ENCODE data around the gene SDK1.
"Not testable (repeated sequence)": the region's sequence is repeated elsewhere in the genome, so short reads cannot be mapped to it uniquely, and the experiment has no call there.

SDK1 gene

DNA sequence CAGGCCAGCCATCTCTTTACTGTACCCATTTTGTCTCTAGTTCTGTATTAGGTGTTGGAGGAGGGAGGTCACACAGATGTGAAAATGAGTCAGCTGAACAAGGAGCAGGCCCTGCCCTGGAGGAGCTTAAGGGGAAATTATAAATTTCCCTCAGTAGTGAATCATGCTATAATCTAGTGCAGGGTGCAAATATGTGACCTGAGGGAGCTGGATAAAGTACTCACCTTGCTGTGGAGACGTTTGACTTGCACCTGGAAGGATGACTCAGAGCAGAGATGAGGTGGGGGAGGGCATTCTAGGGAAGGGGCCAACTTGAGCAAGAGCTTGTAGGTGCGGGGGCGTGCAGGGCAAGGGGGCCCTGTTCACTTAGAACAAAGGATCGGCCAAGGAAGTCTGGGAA, 610.6 kb downstream of the SDK1 start:
- no peak for DNase-seq (ENCODE audit: low read depth in 1 of 2, low spot score in 1 of 2)

DNA sequence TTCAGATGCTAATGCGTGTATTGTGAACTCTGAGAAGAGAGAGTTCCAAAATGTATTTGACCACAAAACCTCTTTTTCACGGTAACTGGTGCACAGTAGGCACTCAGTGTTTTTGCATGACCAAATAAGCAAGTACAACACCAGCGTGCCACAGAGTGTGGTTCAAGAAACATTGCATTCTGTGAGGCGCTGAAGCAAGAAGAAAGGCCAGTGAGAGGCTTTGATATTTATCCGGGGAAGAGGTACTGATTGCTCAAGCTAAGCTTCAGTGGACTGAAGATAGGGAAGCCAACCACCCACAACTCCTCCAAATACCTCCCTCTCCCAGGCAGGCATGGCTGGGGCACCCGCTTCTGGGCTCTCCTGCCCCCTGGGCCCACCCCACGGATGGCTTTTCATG, 611.2 kb downstream of the SDK1 start:
- DNase-seq (ENCODE audit: low read depth in 1 of 2, low spot score in 1 of 2) = no peak

- DNase-seq (ENCODE audit: low read depth in 1 of 2, low spot score in 1 of 2) = no peak
These were observed 613.2 kb downstream of the SDK1 start for GRCh38 chr7:3914051-3914775.

GRCh38 chr7:3915337-3915878, 614.4 kb downstream of the SDK1 start:
- no peak for DNase-seq (ENCODE audit: low read depth in 1 of 2, low spot score in 1 of 2)

- DNase-seq (ENCODE audit: low read depth in 1 of 2, low spot score in 1 of 2) = no peak
These were observed 615.1 kb downstream of the SDK1 start for GRCh38 chr7:3916146-3916545.

GRCh38 chr7:3917436-3917835, 616.4 kb downstream of the SDK1 start:
- no peak for DNase-seq (ENCODE audit: low read depth in 1 of 2, low spot score in 1 of 2)

DNA sequence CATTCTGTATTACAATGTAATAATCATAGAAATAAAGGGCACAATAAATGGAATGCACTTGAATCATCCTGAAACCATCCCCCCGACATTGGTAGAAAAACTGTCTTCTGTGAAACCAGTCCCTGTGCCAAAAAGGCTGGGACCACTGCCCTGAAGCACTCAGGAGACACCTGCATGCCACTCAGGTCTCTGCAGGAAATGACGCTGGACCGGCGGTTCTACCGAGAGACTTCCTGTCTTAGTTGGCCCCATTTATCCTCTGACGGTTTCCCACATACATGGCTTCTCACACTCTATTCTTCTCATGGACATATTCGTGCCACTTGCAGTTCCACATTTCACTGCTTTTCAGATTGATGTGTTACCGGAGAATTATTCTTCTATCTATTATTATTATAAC, 617.5 kb downstream of the SDK1 start:
- DNase-seq (ENCODE audit: low read depth in 1 of 2, low spot score in 1 of 2) = no peak

DNA sequence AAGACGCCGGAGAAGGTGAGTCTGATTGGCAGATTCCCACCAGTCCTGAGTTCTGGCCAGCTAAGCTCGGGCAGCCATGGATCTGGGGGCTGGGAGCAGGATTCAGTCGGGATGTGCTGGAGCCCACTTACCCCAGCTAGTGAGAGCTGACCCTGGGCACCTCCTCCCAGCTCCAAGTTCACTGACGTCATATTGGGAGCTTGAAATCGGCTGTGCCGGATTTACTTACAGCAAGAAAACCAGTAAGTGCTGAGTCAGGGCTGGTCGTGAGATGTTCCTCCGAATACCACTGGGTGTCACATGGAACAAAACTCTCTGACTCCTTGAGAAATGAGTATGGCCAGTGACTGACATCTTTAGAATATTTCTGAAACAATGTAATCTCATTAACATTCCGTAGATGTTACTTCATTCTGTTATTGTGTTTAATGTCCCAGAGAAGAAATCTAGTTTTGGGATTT, 621.2 kb downstream of the SDK1 start:
- DNase-seq (ENCODE audit: low read depth in 1 of 2, low spot score in 1 of 2) = no peak

DNA sequence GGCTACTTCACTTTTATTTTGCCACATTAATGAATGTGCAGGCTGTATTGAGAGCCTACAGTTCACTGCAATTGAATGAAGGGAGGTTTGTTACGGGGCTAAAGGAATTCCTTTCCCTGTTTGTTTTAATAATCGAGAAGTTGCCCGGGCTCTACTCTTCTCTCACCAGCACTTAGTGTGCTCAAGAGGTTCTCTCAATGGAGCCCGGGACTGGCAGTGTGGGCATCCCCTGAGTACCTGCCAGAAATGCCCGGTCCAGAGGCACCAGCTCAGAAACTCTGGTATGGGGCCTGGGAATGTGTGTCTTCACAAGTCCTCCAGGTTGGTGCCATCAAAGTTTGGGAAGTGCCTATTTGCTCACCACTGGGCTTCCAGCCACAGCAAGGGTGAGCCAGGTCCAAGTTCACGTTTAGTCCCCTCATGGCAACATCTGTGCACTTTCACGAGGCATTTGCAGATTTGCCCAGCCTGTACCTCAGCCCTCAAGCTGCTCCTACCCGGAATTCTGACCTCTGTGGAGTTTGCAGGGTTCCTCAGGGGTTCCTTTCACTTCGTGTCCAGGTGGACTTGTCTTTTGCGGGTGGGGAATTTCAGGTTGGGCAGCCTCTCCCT, 622.4 kb downstream of the SDK1 start:
- no peak for DNase-seq (ENCODE audit: low read depth in 1 of 2, low spot score in 1 of 2)

DNA sequence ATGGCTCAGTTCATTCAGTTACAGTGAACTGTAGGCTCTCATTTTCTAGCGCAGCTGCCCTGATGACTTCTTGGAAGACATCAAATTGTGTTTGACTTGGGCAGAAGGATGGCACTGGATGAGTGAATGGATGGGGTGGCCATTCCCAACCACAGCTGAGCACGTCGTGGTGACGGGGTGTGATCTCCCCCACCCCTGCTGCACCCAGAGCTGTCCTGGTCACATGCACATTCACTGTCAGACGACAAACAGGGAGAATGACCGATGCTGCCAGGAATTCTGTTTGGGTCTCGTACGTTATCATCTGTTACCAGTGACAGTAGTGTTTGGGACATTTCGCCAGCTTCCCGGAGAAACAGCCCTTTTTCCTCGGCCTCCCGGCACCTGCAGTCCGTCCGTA, 623.2 kb downstream of the SDK1 start:
- no peak for DNase-seq (ENCODE audit: low read depth in 1 of 2, low spot score in 1 of 2)

DNA sequence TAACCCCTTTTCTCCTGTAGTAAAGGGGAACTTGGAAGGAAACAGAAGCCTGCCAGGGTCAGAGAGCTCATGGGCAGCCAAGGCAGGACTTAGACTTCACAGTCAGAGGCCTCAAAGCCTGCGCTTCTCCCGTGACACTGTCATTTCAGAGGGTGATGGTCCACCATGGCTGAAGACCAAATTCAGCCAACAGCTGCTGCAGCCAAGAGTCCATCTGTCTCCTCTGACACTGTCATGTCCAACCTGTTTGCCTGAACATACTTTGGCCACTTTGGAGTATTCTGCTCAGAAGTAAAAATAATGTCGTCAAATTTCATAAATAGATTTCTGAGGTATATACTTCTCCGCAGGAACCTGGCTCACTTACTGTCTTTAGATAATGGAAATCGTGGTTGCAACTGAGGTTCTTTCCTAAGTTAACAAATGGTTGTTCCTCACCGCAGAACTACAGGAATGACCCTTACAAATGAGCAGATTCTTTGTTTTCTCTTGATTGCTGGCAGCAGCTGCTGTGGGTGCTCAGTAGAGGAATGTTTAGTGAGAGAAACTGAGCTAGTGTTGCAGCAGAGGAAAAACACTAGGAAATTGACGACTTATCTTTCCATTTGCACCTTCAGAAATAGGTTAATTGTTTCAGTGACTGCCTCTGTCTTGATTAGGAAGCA, 626.5 kb downstream of the SDK1 start:
- DNase-seq (ENCODE audit: low read depth in 1 of 2, low spot score in 1 of 2) = no peak

GRCh38 chr7:3928727-3929515, 627.9 kb downstream of the SDK1 start:
- no peak for DNase-seq (ENCODE audit: low read depth in 1 of 2, low spot score in 1 of 2)

DNA sequence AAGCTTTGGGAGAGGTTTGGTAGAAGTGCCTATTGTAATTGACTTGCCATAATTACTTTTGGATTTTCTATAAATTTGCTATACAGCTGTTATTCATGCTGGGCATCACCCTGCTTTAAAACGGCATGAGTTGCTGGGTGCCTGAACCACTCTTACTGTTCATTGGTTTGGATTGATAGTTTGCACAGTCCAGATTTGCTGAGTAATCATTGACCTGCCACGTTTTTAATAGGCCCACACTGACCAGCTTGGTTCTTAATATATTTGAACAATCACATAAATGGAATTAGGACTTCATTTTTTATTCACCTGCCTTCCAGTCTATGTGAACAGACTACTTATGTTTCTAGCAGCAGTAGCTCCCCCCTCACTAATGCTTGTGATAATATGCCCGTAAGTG, 630.8 kb downstream of the SDK1 start:
- no peak for DNase-seq (ENCODE audit: low read depth in 1 of 2, low spot score in 1 of 2)

GRCh38 chr7:3937146-3937545, 636.1 kb downstream of the SDK1 start:
- DNase-seq (ENCODE audit: low read depth in 1 of 2, low spot score in 1 of 2) = no peak

- DNase-seq (ENCODE audit: low read depth in 1 of 2, low spot score in 1 of 2) = no peak
These were observed 636.6 kb downstream of the SDK1 start for GRCh38 chr7:3937605-3938004.

- not testable (repeated sequence) for DNase-seq (ENCODE audit: low read depth in 1 of 2, low spot score in 1 of 2)
These were observed 640.7 kb downstream of the SDK1 start for GRCh38 chr7:3941706-3942105.

GRCh38 chr7:3942276-3942675, 641.2 kb downstream of the SDK1 start:
- no peak for DNase-seq (ENCODE audit: low read depth in 1 of 2, low spot score in 1 of 2)

GRCh38 chr7:3942816-3943745, 642.0 kb downstream of the SDK1 start:
- DNase-seq (ENCODE audit: low read depth in 1 of 2, low spot score in 1 of 2) = no peak

- DNase-seq (ENCODE audit: low read depth in 1 of 2, low spot score in 1 of 2) = no peak
These were observed 642.9 kb downstream of the SDK1 start for GRCh38 chr7:3943779-3944520.

GRCh38 chr7:3949242-3949640, 648.2 kb downstream of the SDK1 start:
- DNase-seq (ENCODE audit: low read depth in 1 of 2, low spot score in 1 of 2) = no peak

Measured in activated CD4-positive, alpha-beta T cell treated with anti-CD3 and anti-CD28 coated beads, Interleukin-2, amount 50 U/mL, for 24 hours (primary cell).